Measurements from ENCODE around the gene SDHC. TPM values are rescaled to one million over a fixed set of nuclear protein-coding genes. Genes with fewer than 3 reads are reported as not detected.

Gene SDHC
- polyA plus RNA-seq, 1 of the 3 experiments (the other 2 are of a cell fraction) = 195 TPM

DNA sequence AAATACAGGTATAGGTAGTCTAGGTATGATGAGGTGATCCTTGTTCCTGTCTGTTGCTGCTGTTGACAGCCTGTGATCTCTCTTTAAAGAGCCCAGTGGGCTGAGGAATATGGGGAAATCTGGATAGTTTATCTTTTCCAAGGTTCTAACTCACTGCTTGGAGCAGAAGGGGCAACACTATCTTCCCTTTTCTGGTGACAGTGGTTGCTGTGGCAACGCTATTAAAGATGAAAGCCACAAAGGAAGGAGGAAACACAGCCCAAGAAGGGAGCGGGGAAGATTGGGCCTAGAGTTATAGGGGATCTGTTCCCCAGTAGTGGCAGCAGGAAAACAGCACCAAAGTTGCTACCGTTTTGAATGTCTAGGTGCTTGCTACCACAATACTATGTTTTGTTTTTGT, 46.9 kb upstream of the SDHC start:
- Histone ChIP-seq H3K36me3 (replicated peaks in 1 of 2; ENCODE audit: control insufficient read depth in 1 of 2, insufficient read depth in 2 of 2, low read length in 1 of 2) (no peaks in the 10 kb centered on the region), H3K9ac (no peak overlapping the region), H2AFZ (ENCODE audit: low read depth) (no peak overlapping the region), H3K4me2 (no peak overlapping the region), H3K4me3 (ENCODE audit: low read depth in 2 of 2, low read length in 1 of 2) (no peak overlapping the region), H3K9me3 (no peaks in the 10 kb centered on the region), H3K79me2 (ENCODE audit: insufficient read depth) (no peaks in the 10 kb centered on the region), H3F3A (replicated peaks; ENCODE audit: insufficient read depth) (no peaks in the 10 kb centered on the region), H4K20me1 (ENCODE audit: insufficient read depth) (no peaks in the 10 kb centered on the region), H3K27ac (ENCODE audit: low read depth in 2 of 2, low read length in 1 of 2) (no peak overlapping the region), H3K9me2 (no peaks in the 10 kb centered on the region), H3K27me3 (ENCODE audit: insufficient read depth) (no peaks in the 10 kb centered on the region), H3K4me1 (ENCODE audit: control insufficient read depth in 1 of 2, insufficient read depth in 2 of 2, low read depth in 1 of 2, low read length in 1 of 2) (peaks cover 0 to 12% of the 10 kb centered on the region in 2 experiments; a peak in 2 of 4 replicates)
- ChIA-PET POLR2A (no interaction called here), CTCF (interaction anchor here (1.2 kb wide), 1 partner anchor 40 kb away, joined by 8 read pairs; no protein-coding TSS in a partner anchor)
- no peak for DNase-seq
- 57% methylated on average over 3 of the region's 3 CpGs for WGBS (ENCODE audit: low lambda C conversion rate)
- TF ChIP-seq, protein P1, sequence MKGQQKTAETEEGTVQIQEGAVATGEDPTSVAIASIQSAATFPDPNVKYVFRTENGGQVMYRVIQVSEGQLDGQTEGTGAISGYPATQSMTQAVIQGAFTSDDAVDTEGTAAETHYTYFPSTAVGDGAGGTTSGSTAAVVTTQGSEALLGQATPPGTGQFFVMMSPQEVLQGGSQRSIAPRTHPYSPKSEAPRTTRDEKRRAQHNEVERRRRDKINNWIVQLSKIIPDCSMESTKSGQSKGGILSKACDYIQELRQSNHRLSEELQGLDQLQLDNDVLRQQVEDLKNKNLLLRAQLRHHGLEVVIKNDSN (IDR thresholded peaks at IDR 0.05; ENCODE audit: borderline replicate concordance, low read depth) = no peak
- TF ChIP-seq, protein P2, sequence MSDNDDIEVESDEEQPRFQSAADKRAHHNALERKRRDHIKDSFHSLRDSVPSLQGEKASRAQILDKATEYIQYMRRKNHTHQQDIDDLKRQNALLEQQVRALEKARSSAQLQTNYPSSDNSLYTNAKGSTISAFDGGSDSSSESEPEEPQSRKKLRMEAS (IDR thresholded peaks at IDR 0.05; ENCODE audit: low read depth) = no peak
- TF ChIP-seq JUND (IDR thresholded peaks at IDR 0.05) = no peak
- TF ChIP-seq, protein P3, sequence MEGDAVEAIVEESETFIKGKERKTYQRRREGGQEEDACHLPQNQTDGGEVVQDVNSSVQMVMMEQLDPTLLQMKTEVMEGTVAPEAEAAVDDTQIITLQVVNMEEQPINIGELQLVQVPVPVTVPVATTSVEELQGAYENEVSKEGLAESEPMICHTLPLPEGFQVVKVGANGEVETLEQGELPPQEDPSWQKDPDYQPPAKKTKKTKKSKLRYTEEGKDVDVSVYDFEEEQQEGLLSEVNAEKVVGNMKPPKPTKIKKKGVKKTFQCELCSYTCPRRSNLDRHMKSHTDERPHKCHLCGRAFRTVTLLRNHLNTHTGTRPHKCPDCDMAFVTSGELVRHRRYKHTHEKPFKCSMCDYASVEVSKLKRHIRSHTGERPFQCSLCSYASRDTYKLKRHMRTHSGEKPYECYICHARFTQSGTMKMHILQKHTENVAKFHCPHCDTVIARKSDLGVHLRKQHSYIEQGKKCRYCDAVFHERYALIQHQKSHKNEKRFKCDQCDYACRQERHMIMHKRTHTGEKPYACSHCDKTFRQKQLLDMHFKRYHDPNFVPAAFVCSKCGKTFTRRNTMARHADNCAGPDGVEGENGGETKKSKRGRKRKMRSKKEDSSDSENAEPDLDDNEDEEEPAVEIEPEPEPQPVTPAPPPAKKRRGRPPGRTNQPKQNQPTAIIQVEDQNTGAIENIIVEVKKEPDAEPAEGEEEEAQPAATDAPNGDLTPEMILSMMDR (IDR thresholded peaks at IDR 0.05) = no peak
- no peak for TF ChIP-seq FOXM1 (IDR thresholded peaks at IDR 0.05; ENCODE audit: low read depth)
- TF ChIP-seq TCF12 (IDR thresholded peaks at IDR 0.05) = no peak
- no peak for TF ChIP-seq MXI1 (IDR thresholded peaks at IDR 0.05; ENCODE audit: low read depth, low read length)
- no peak for TF ChIP-seq RFX5 (IDR thresholded peaks at IDR 0.05; ENCODE audit: low read length)
- no peak for TF ChIP-seq RCOR1 (IDR thresholded peaks at IDR 0.05; ENCODE audit: low read length)
- TF ChIP-seq, protein P4, sequence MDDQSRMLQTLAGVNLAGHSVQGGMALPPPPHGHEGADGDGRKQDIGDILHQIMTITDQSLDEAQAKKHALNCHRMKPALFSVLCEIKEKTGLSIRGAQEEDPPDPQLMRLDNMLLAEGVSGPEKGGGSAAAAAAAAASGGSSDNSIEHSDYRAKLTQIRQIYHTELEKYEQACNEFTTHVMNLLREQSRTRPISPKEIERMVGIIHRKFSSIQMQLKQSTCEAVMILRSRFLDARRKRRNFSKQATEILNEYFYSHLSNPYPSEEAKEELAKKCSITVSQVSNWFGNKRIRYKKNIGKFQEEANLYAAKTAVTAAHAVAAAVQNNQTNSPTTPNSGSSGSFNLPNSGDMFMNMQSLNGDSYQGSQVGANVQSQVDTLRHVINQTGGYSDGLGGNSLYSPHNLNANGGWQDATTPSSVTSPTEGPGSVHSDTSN (IDR thresholded peaks at IDR 0.05) = no peak
- TF ChIP-seq ELF1 (IDR thresholded peaks at IDR 0.05) = no peak
- no peak for TF ChIP-seq MEF2A (IDR thresholded peaks at IDR 0.05; ENCODE audit: borderline replicate concordance, low read depth)
- TF ChIP-seq, protein P5, sequence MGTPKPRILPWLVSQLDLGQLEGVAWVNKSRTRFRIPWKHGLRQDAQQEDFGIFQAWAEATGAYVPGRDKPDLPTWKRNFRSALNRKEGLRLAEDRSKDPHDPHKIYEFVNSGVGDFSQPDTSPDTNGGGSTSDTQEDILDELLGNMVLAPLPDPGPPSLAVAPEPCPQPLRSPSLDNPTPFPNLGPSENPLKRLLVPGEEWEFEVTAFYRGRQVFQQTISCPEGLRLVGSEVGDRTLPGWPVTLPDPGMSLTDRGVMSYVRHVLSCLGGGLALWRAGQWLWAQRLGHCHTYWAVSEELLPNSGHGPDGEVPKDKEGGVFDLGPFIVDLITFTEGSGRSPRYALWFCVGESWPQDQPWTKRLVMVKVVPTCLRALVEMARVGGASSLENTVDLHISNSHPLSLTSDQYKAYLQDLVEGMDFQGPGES (IDR thresholded peaks at IDR 0.05; ENCODE audit: low read depth, low read length) = no peak
- no peak for TF ChIP-seq GABPA (IDR thresholded peaks at IDR 0.05; ENCODE audit: low read depth)
- TF ChIP-seq TAF1 (IDR thresholded peaks at IDR 0.05; ENCODE audit: borderline replicate concordance, low read depth, low read length) = no peak
- TF ChIP-seq POLR2AphosphoS5 (IDR thresholded peaks at IDR 0.05; ENCODE audit: low read depth, low read length) = no peak
- no peak for TF ChIP-seq SIN3A (IDR thresholded peaks at IDR 0.05; ENCODE audit: borderline replicate concordance, low read depth, low read length)
- TF ChIP-seq, protein P6, sequence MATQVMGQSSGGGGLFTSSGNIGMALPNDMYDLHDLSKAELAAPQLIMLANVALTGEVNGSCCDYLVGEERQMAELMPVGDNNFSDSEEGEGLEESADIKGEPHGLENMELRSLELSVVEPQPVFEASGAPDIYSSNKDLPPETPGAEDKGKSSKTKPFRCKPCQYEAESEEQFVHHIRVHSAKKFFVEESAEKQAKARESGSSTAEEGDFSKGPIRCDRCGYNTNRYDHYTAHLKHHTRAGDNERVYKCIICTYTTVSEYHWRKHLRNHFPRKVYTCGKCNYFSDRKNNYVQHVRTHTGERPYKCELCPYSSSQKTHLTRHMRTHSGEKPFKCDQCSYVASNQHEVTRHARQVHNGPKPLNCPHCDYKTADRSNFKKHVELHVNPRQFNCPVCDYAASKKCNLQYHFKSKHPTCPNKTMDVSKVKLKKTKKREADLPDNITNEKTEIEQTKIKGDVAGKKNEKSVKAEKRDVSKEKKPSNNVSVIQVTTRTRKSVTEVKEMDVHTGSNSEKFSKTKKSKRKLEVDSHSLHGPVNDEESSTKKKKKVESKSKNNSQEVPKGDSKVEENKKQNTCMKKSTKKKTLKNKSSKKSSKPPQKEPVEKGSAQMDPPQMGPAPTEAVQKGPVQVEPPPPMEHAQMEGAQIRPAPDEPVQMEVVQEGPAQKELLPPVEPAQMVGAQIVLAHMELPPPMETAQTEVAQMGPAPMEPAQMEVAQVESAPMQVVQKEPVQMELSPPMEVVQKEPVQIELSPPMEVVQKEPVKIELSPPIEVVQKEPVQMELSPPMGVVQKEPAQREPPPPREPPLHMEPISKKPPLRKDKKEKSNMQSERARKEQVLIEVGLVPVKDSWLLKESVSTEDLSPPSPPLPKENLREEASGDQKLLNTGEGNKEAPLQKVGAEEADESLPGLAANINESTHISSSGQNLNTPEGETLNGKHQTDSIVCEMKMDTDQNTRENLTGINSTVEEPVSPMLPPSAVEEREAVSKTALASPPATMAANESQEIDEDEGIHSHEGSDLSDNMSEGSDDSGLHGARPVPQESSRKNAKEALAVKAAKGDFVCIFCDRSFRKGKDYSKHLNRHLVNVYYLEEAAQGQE (IDR thresholded peaks at IDR 0.05; ENCODE audit: low read depth, low read length) = no peak
- TF ChIP-seq, protein P7, sequence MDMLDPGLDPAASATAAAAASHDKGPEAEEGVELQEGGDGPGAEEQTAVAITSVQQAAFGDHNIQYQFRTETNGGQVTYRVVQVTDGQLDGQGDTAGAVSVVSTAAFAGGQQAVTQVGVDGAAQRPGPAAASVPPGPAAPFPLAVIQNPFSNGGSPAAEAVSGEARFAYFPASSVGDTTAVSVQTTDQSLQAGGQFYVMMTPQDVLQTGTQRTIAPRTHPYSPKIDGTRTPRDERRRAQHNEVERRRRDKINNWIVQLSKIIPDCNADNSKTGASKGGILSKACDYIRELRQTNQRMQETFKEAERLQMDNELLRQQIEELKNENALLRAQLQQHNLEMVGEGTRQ (IDR thresholded peaks at IDR 0.05; ENCODE audit: borderline replicate concordance, low read depth, low read length) = no peak
- no peak for TF ChIP-seq CHD2 (IDR thresholded peaks at IDR 0.05; ENCODE audit: low read length, partially characterized antibody)

Measured in SK-N-SH (cell line).